Cardiac muscle cell (in vitro differentiated cells and primary cell): Measurements from ENCODE around the gene SMG7. TPM values are rescaled to one million over a fixed set of nuclear protein-coding genes. Genes with fewer than 3 reads are reported as not detected.

ENCODE experiments used
- DNase-seq, 2 donors: peaks; one replicate each; pipeline versions ENCODE4 v3.0.0 to v3.0.0-alpha.2; 2010 to 2017; ENCODE audit warnings: low read depth in 1 of 2, low spot score in 1 of 2
- H3K27ac ChIP-seq: fragments of 200-600 bp; sonication (generic); 2 replicates; pipeline ENCODE4 v1.5.1; 2016
- H3K27me3 ChIP-seq: fragments of 200-600 bp; sonication (generic); 2 replicates; pipeline ENCODE4 v1.6.0; 2016; ENCODE audit warnings: control low read depth
- H3K36me3 ChIP-seq: fragments of 200-600 bp; sonication (generic); 2 replicates; pipeline ENCODE4 v1.5.1; 2016; ENCODE audit warnings: control low read depth
- H3K4me1 ChIP-seq: fragments of 200-600 bp; sonication (generic); 2 replicates; pipeline ENCODE4 v1.8.1; 2017; ENCODE audit warnings: low read depth, mild to moderate bottlenecking, mixed run types
- H3K4me3 ChIP-seq: fragments of 200-600 bp; sonication (generic); 2 replicates; pipeline ENCODE4 v1.5.1; 2016; ENCODE audit warnings: mild to moderate bottlenecking
- H3K9me3 ChIP-seq: fragments of 200-600 bp; sonication (generic); 2 replicates; pipeline ENCODE4 v1.5.1; 2017; ENCODE audit warnings: low read depth, mild to moderate bottlenecking, control low read depth
- polyA plus RNA-seq: library from polyadenylated mRNA; unstranded; fragments of >200 nt; fragmentation: Nextera tagmentation; extraction: Ambion mirVana; gene quantifications from 2 replicates; pipeline ENCODE4 v1.2.1, GENCODE V29; 2016
- total RNA-seq: library from RNA; depleted of rRNA; stranded (reverse); fragments of >200 nt; gene quantifications from 2 replicates; pipeline ENCODE4 v1.2.3, GENCODE V29; 2016
- TF ChIP-seq, protein P1 (sequence below): IDR thresholded peaks from 2 replicates; pipeline ENCODE4 v1.5.1; 2012; ENCODE audit warnings: low read depth, mild to moderate bottlenecking, low read length

Gene SMG7
- total and polyA plus RNA-seq, 2 experiments from 2014 or later: 30.9 to 38.8 TPM

DNA sequence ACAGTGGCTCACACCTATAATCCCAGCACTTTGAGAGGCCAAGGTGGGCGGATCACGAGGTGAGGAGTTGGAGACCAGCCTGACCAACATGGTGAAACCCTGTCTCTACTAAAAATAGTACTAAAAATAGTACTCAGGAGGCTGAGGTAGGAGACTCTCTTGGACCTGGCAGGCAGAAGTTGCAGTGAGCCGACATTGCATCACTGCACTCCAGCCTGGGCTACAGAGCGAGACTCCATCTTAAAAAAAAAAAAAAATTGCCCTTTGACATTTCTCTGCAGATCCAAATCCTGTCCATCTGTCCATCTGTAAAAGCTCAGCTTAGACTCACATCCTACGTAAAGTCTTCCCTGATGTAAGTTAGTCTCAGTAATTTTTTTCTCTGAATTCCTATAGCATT lies 124.2 kb downstream of the SMG7 start:
- Histone ChIP-seq H3K4me1 (peaks cover 8% of the 10 kb centered on the region), H3K9me3 (no peaks in the 10 kb centered on the region), H3K36me3 (no peaks in the 10 kb centered on the region), H3K27me3 (no peaks in the 10 kb centered on the region), H3K4me3 (no peak overlapping the region), H3K27ac (no peak overlapping the region)
- TF ChIP-seq, protein P1, sequence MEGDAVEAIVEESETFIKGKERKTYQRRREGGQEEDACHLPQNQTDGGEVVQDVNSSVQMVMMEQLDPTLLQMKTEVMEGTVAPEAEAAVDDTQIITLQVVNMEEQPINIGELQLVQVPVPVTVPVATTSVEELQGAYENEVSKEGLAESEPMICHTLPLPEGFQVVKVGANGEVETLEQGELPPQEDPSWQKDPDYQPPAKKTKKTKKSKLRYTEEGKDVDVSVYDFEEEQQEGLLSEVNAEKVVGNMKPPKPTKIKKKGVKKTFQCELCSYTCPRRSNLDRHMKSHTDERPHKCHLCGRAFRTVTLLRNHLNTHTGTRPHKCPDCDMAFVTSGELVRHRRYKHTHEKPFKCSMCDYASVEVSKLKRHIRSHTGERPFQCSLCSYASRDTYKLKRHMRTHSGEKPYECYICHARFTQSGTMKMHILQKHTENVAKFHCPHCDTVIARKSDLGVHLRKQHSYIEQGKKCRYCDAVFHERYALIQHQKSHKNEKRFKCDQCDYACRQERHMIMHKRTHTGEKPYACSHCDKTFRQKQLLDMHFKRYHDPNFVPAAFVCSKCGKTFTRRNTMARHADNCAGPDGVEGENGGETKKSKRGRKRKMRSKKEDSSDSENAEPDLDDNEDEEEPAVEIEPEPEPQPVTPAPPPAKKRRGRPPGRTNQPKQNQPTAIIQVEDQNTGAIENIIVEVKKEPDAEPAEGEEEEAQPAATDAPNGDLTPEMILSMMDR: no peak
- no peak for DNase-seq

DNA sequence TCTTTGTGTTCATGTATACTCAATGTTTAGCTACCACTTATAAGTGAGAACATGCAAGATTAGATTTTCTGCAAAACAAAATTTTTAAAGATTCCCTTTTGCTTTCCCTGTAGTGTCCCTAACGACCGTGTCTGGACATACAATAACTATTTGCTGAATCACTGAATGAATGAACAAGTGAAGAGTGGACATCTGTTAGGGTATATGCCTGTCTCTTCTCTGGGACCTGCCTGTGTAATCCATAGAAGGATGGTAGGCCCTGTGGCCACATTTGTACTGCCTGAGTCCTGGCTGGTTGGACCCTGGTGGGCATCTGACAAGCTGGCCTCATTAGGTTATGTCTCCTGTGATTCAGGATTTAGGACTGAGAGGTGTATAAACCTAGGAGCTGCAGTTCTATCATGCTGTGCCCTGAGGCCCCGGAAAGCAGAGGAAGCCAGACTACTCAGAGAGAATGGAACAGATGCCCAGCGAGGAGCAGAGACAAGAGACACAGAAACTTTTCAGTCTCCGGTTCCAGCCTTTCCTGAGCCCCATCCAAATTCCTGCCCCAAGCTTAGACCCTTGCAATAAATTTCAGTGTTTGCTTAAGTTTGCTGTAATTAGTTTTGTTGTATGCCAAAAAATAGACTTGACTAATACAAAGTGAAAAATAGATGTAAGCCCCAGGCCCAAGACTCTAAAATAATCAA lies 125.5 kb downstream of the SMG7 start:
- H3K27me3 ChIP-seq: no peaks in the 10 kb centered on the region
- no peaks in the 10 kb centered on the region for H3K36me3 ChIP-seq
- no peak for DNase-seq
- H3K4me1 ChIP-seq: peaks cover 8% of the 10 kb centered on the region
- H3K9me3 ChIP-seq: no peaks in the 10 kb centered on the region
- TF ChIP-seq, protein P1: no peak
- no peak overlapping the region for H3K4me3 ChIP-seq
- H3K27ac ChIP-seq: no peak overlapping the region

DNA sequence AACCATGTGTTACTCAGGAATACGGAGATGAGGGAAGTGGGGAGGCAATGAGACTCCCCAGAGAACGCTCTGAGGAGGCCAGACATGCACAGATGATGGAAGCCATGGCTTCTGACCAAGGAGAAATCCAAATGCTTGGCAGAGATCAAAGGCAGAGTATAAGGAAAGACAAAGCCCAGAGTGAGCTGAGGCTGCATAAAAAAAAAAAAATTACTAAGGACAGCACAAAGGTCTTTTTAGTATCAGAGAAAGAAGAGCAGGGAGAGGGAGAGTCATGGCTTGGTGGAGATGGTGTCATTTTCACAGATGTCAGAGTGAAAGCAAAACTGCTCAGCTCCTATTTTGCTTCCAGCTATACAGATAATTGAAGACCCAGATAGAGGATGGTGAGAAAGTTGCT lies 126.1 kb downstream of the SMG7 start:
- TF ChIP-seq, protein P1: no peak
- Histone ChIP-seq H3K9me3 (no peaks in the 10 kb centered on the region), H3K27me3 (no peaks in the 10 kb centered on the region), H3K36me3 (no peaks in the 10 kb centered on the region), H3K4me1 (peaks cover 8% of the 10 kb centered on the region), H3K4me3 (no peak overlapping the region), H3K27ac (no peak overlapping the region)
- DNase-seq: no peak

DNA sequence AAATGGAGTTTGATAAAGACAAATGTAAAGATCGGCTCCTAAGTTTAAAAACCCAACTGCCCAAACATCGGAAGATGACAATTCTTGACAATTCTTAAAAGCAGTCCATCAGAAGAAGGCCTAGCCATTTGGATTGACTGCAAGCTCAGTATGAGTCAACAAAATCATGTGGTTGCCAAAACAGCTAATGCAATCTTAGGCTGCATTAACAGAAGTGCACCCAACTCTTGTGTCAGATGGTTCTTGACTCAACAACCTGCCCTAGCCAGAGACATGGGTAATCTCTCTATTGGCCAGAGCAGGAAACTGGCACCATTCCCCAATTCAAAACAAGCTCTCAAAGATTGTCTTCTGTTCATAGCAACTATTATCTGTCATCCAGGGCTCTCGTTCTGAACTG lies 127.8 kb downstream of the SMG7 start:
- Histone ChIP-seq H3K4me3 (no peak overlapping the region), H3K9me3 (no peaks in the 10 kb centered on the region), H3K36me3 (no peaks in the 10 kb centered on the region), H3K4me1 (peaks cover 8% of the 10 kb centered on the region), H3K27ac (no peak overlapping the region), H3K27me3 (no peaks in the 10 kb centered on the region)
- TF ChIP-seq, protein P1: no peak
- DNase-seq: peak in 1 of 2 donors; percentile 87

DNA sequence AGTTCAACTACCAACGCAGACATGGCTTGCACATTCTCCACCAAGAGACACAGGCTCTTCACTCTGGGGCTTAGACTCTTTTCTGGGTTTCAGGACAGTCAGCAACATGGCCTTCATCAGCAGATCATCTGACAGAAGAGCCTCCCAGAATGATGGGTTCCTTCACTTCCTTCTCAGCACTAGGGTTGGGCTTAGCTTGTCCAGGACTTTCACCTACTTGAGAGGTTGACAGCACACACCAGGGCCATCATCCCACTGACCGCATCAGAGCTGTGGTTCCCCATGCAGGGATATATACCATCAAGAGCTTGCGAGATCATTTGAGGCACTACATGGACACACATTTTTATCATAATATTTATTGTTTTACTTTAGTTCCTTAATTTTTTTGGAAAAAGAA lies 128.3 kb downstream of the SMG7 start:
- no peak for DNase-seq

More for the DNA sequence above, 128.3 kb downstream of the SMG7 start:
- no peaks in the 10 kb centered on the region for H3K27me3 ChIP-seq
- no peaks in the 10 kb centered on the region for H3K36me3 ChIP-seq
- TF ChIP-seq, protein P1: no peak
- no peaks in the 10 kb centered on the region for H3K9me3 ChIP-seq
- no peak overlapping the region for H3K4me3 ChIP-seq
- H3K27ac ChIP-seq: no peak overlapping the region
- peaks cover 8% of the 10 kb centered on the region for H3K4me1 ChIP-seq
